CD4-positive, alpha-beta T cell treated with Interferon gamma for 1 hour (primary cell): Measurements from ENCODE around the gene OASL.

Source experiments
- DNase-seq: peaks from one replicate; pipeline ENCODE4 v3.0.0-alpha.2; 2020

Gene OASL

DNA sequence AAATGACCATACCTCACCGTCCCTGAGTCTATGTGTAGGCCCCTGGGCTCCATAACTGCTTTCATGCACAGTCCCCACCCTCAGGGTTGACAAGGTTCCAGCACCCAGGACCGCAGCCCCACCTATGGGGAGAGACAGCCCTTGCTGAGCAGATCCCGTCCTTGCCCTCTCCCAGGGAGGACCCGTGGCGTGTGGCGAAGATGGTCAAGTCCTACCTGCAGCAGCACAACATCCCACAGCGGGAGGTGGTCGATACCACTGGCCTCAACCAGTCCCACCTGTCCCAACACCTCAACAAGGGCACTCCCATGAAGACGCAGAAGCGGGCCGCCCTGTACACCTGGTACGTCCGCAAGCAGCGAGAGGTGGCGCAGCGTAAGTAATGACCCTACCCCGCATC, 50.4 kb downstream of the OASL start:
- no peak for DNase-seq

GRCh38 chr12:120988234-120988633, 50.8 kb downstream of the OASL start:
- DNase-seq: no peak

GRCh38 chr12:120984351-120984898, 54.6 kb downstream of the OASL start:
- no peak for DNase-seq

DNA sequence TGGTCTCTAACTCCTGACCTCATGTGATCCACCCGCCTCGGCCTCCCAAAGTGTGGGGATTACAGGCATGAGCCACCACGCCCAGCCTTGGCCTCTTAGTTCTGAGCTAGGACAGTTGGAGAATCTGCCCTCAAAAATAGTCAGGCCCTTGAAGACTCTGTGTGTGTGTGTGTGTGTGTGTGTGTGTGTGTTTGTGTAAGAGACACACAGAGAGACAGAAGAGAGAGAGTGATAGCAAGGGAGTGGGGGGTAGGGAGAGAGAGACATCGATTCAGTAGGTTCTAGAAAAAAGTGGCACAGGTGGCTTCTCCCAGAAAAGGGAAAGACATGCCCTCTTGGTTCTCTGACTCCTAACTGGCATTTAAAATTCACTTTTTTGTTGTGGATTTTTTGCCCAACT, 55.3 kb downstream of the OASL start:
- DNase-seq: no peak

DNA sequence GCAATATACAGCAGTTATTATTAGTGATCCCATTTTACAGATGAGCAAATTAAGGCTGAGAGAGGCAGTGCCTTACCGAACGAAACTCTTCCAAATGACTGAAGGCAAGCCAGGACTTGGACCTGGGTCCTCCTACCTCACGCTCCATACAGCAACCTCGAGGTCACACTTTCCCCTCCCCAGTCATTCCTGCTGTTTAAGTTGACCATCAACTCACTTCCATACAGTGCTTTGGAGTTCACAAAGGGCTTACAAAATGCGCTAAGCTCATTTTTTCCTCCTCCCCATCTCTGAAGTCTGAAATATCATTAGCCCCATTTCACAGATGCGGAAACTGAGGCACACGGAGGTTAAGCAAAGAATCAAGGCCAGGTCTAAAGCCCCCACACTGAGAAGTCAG, 56.4 kb downstream of the OASL start:
- DNase-seq: no peak

GRCh38 chr12:120981407-120981941, 57.6 kb downstream of the OASL start:
- no peak for DNase-seq

GRCh38 chr12:120980800-120981368, 58.2 kb downstream of the OASL start:
- no peak for DNase-seq

GRCh38 chr12:120979862-120980696, 59.0 kb downstream of the OASL start:
- DNase-seq: no peak

DNA sequence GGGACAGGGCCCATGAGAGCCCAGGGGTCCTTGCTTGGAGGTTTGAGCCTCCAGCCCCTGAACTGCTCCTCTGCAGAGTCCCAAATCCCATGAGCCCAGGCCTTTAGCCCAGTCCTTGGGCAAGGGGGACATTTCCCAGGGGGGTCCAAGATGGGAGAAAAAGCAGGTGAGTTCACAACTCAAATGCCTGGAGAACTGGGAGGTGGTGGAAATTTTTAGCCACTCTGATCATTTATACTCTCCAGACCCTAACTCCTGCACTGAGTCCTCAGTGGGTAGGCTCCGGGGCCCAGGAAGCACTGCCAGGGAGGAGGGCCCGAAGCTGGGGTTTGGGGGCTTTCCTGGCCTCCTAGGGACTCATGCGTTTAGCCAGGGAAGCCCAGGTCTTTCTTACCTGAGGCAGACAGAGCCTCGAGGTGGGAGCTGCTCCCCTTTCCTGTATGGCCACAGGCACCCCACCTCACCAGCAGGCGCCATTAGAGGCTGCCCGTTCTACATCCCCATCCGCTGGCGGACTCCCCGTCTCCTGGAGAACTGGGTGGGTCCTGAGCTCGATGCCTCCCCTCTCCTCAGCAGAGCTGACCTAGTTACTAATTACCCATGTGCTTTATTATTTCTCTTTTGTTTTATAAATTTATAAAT, 59.7 kb downstream of the OASL start:
- no peak for DNase-seq

DNA sequence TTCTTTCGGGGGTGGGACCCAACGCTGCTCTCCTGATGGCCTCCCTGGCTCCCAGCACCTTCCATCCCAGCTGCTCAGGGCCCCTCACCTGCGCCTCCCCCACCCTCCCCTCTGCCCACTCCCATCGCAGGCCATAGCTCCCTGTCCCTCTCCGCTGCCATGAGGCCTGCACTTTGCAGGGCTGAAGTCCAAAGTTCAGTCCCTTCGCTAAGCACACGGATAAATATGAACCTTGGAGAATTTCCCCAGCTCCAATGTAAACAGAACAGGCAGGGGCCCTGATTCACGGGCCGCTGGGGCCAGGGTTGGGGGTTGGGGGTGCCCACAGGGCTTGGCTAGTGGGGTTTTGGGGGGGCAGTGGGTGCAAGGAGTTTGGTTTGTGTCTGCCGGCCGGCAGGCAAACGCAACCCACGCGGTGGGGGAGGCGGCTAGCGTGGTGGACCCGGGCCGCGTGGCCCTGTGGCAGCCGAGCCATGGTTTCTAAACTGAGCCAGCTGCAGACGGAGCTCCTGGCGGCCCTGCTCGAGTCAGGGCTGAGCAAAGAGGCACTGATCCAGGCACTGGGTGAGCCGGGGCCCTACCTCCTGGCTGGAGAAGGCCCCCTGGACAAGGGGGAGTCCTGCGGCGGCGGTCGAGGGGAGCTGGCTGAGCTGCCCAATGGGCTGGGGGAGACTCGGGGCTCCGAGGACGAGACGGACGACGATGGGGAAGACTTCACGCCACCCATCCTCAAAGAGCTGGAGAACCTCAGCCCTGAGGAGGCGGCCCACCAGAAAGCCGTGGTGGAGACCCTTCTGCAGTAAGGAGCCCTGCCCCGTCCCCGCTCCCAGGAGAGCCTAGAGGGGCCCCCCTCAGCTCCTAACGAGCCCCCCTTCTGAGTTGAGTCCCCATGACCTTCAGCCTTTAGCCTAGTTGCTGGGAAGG, 60.5 kb downstream of the OASL start, which contains the start of gene HNF1A:
Gene HNF1A (plus strand): TSS at position 248 of the 924 bp plus-strand sequence. CDS start 226 bp downstream, at position 474.
- no peak for DNase-seq

GRCh38 chr12:120977531-120978295, 61.3 kb downstream of the OASL start:
- DNase-seq: no peak

DNA sequence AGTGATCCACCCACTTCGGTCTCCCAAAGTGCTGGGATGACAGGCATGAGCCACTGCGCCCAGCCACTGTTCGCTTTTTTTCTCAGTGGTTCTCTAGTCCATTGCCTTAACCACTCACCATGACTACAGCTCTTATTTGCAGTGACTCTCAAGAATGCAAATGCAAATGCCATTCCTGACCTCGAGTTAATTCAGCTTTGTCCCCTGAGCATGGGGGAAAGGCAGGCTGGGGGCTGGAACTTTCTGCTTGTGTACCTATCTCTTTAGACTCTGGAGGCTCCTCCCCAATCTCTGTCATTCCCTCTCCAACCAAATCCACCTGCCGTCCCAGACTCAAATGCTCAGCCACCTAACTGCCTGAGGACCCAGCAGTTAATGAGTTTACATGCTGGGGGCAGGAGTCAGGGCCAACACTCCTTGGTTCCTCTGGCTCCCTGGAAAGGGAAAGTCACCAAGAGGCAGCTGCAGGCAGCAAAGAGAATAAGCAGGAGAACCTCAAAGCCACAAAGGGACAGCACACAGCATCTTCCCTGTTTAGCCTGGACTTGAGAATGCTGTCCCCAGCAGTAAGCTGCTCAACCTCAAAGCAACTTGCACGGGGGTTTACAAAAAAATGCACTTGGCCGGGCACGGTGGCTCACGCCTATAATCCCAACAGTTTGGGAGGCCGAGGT, 66.0 kb downstream of the OASL start:
- no peak for DNase-seq

- peak; percentile 24 for DNase-seq
These were observed 67.5 kb downstream of the OASL start for GRCh38 chr12:120971299-120972180.

DNA sequence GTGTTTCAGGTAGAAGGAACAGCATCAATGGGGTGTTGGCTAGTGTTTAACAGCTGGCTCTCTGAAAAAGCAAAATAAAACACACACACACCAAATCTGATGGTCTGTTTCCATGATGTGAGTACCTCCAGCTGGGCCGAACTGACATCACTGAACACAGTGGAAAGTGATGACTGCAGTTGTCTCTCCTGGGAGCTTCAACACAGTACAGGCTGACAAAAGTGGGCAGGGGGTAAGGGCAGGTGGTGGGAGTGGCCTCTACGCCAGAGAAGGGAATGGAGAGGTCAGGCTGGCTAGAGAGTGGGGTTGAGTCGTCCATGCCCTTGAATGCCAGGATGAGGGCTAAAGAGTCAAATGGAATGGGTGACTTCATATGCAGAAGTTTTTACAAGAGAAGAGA, 68.7 kb downstream of the OASL start:
- DNase-seq: no peak
